ENCODE data around the gene MS4A2.

- TF ChIP-seq POLR2AphosphoS5 (IDR thresholded peaks at IDR 0.05; ENCODE audit: low read depth, low read length) = no peak
- peak; percentile 59 for TF ChIP-seq CTCF (IDR thresholded peaks at IDR 0.05)
- TF ChIP-seq, protein P1, sequence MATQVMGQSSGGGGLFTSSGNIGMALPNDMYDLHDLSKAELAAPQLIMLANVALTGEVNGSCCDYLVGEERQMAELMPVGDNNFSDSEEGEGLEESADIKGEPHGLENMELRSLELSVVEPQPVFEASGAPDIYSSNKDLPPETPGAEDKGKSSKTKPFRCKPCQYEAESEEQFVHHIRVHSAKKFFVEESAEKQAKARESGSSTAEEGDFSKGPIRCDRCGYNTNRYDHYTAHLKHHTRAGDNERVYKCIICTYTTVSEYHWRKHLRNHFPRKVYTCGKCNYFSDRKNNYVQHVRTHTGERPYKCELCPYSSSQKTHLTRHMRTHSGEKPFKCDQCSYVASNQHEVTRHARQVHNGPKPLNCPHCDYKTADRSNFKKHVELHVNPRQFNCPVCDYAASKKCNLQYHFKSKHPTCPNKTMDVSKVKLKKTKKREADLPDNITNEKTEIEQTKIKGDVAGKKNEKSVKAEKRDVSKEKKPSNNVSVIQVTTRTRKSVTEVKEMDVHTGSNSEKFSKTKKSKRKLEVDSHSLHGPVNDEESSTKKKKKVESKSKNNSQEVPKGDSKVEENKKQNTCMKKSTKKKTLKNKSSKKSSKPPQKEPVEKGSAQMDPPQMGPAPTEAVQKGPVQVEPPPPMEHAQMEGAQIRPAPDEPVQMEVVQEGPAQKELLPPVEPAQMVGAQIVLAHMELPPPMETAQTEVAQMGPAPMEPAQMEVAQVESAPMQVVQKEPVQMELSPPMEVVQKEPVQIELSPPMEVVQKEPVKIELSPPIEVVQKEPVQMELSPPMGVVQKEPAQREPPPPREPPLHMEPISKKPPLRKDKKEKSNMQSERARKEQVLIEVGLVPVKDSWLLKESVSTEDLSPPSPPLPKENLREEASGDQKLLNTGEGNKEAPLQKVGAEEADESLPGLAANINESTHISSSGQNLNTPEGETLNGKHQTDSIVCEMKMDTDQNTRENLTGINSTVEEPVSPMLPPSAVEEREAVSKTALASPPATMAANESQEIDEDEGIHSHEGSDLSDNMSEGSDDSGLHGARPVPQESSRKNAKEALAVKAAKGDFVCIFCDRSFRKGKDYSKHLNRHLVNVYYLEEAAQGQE (IDR thresholded peaks at IDR 0.05; ENCODE audit: insufficient read depth in 1 of 2, low read depth in 2 of 2, low read length in 1 of 2) = no peak
- TF ChIP-seq SIN3A (IDR thresholded peaks at IDR 0.05; ENCODE audit: borderline replicate concordance, insufficient read depth, low read depth, low read length) = no peak
- no peak for TF ChIP-seq TCF7L2 (IDR thresholded peaks at IDR 0.05; ENCODE audit: low read depth, low read length)
These were observed 42.0 kb downstream of the MS4A2 start for GRCh38 chr11:60130496-60130895.

All from Panc1 (cell line).